Iris pigment epithelial cell (primary cell): ENCODE data around the gene SMAP2.

Experiments
- DNase-seq: peaks from one replicate; pipeline ENCODE4 v3.0.0-alpha.2; 2011; ENCODE audit warnings: low read depth

Gene SMAP2

GRCh38 chr1:40390857-40391256, 17.3 kb downstream of the SMAP2 start:
- no peak for DNase-seq

DNA sequence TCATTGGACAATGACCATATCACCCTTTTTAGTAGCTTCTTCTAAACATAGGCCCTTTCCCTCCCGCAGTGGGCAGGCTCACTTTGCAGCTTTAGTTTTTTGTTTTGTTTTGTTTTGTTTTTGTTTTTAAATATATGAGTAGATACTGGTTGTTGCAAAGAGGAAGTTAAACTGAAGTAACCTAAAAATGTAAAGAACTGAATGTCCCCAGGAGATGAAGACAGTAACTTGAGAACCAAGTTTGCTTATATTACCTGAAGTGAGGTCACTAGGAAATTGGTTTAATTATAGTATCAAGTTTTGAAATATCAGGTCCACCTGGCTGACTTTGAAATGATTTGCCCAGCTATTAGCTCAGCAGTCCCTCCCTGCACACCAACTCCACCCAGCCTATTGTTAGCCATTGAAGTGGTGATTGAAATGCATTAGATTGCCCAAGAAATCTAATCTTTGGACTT, 18.2 kb downstream of the SMAP2 start:
- DNase-seq, result no peak

DNA sequence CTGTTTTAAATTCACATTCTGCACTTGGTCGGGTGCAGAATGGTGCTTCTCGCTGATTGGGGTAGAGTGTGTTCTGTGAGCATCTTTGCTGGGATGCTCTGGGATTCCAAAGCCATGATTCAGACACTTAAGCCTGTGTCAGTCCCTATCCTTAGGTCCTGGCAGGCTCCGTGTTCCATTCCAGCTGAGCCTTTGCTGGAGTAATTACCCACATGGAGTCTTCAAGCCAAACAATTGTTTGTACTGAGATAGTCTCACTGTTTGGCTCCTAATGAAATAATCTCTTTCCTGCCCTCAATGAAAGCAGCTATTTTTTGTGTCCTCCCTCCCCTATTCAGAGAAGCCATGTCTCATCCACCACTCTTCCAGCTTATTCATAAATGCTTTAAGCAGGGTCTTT, 18.7 kb downstream of the SMAP2 start:
- peak; percentile 81 for DNase-seq

DNA sequence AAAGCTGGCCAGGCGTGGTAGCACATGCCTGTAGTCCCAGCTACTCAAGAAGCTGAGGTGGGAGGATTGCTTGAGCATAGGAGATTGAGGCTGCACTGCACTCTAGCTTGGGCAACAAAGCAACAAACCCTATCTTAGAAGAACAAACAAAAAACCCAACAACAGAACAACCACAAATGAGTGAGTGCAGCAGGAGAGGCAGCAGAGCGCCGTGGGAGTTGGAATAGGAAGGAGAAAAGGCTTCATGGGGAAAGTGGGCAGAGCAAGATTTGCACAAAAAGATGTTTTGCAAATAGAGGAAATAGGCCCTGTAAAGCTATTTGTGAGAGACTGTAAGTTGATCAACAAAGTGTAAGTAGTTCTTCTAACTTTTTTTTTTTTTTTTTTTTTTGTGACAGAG, 19.6 kb downstream of the SMAP2 start:
- no peak for DNase-seq

DNA sequence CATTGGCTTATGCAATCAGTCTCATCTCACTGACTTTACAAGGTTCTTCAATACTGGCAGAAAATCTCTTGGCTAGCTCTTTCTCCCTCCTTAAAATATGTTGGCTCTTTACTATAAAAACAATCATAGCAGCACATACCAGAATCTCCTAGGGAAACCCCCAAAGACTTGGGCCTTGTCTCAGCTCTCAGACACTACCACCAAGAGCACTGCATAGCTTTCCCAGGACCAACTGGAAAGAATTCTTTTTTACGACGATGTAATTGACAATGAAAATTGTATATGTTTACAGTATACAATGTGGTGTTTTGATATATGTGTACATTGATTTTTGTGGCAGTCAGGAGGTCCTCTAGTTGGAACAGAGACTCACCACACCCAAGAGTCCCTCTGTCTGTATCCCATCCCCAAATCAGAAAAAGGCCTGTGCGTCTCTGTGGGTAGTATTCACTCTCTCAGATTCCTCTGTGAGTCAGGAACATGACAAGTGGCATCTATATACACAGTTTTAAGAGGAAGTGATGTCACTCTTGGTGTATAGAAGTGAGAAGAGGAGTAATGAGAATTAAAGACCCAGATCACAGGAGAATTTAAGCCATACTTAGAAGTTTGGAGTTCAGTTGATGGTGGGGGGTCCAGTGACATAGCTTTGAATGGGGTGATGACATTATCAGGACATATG, 21.1 kb downstream of the SMAP2 start:
- DNase-seq, result peak; percentile 77

GRCh38 chr1:40395190-40396175, 22.0 kb downstream of the SMAP2 start:
- DNase-seq, result no peak

DNA sequence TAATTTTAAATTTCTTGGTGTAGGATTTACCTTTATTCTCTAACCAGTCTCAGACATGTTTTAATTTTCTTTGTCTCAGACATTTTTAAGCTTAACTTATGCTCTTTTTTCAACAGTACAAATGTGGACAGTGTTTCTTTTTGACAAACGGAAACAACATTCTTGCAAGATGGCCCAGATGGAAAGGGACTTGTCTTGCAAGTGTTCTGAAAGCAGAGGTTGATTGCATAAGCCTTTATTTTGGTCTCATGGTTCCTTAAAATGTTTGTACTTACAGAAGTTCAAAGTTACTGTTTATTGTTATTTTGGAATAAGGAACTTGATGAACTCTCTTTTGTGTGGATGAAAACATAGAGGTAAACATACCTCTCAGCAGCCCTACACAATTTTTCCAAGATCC, 22.9 kb downstream of the SMAP2 start:
- DNase-seq, result no peak

DNA sequence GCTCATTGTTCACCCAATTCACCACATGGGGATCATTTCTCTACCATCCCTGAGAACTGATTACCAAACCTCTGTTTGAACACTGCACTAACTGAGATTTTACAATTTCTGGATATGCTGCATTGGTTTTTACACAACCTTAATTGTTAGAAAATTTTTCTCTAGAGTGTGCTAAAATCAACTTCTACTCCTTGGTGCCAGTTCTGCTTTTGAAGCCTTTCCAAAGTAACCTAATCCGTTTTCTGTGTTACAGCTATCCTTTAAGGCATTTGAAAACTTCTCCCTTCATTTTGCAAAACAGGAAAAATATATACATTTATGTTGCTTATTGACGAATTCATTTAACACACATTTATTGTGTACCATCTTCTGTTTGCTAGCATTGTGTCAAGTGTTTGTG, 23.7 kb downstream of the SMAP2 start:
- no peak for DNase-seq

DNA sequence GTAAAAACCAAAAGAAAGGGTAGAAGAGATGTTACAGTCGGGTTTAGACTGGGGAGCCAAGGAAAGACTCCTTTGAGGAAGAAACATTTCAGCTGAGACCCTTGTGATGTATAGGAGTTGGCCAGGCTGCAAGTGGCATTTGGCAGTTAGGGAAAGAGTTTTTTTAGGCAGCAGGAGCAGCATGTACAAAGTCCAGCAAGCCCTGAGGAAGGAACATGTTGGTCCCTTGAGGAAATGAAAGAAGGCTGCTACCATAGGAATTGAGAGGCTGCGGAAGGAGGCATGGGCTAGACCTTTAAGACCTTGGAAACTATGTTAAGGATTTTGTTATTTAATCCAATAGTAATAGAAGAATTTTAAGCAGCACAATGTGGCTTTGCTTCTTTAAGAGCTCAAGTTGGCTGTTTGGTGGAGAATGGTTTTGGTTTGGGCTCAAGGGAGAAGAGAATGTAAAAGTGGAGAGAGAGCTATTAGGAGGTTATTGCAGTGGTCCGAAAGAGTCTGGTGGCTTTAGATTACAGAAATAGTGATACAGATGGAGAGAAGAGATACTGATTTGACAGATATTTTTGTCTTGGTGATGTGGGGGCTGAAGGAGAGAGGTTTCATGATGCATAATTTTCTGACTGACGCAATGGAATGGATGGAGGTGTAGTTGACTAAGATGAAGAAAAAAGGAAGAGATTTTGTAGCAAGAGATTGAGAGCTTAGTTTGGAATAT, 26.6 kb downstream of the SMAP2 start:
- DNase-seq, result no peak

DNA sequence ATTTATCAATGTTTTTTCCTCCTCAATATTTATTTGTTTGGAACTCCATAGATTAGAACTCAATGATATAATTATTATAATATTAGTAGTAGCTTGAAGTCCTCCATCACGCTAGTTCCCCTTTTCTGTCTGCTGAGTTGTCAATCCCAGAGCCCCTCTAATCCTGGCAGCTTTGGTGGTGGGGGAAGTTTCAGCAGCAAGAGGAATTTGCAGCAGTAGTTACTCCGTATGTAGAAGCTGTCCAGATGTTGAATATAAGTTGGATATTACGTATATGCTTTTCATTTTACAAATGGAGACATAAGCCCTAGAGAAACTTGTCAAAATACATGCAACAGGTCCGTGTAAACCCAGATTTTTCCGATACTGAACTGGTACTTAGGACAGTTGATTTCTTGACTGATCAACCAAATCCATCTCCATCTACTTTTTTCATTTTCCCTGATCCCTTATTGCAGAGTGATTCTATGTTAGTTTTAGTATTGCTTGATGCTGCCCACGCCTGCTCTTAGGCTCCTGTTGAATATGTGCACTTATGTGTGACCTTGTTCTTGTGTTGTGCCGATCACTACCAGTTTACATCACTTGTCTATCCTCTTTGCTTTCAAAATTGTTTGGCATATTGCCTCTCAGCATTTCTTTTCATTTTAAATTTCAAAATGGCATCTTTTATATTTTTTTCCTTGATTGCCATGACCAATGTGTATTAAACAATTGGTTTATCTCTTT, 28.1 kb downstream of the SMAP2 start:
- DNase-seq, result no peak

DNA sequence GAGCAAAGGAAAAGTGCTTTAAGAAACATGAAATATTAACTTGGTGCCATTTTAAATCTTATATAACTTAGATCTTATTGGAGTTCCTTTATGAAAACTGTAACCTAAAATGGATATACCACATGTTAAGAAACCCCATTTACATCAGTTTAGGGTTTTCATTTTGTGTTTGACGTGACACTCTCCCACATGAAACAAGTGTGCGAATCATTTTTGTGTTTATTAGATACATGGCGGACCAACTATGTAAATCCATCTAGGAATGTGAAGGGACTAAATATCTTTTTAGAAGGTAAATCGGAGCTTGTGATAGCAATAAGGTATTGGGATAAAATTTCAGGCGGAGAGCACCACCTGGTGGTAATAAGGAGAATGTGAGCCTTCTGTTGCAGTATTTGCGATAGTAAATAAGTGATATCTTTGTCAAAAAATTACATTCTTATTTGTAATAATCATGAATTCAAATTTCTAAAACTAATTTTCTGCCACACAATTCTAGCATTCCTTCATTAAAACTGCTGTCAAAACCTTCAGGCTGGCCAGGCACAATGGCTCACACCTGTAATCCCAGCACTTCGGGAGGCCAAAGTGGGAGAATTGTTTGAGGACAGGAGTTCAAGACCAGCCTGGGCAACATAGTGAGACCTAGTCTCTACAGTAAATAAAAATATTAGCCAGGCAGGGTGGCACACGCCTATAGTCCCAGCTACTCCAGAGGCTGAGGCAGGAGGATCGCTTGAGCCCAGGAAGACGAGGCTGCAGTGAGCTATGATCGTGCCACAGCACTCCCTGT, 31.3 kb downstream of the SMAP2 start:
- peak; percentile 77 for DNase-seq

- no peak for DNase-seq
These were observed 32.3 kb downstream of the SMAP2 start for GRCh38 chr1:40405812-40406211.

DNA sequence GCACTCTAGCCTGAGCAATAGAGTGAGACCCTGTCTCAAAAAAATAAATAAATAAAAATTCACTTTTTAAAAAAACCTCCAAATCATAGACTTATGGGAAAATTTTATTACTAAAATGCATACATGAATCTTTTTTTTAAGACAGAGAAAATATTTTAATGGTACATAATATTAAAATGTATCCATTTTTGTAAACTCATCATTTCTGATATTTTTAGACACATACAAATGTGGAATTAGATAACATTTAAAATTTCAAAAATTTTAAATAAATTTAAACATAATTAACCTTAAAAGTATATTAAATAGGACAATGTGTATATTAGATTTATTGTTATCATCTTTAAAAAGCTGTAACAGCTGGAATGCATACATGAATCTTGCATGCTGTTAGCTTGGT, 33.9 kb downstream of the SMAP2 start:
- DNase-seq, result no peak

DNA sequence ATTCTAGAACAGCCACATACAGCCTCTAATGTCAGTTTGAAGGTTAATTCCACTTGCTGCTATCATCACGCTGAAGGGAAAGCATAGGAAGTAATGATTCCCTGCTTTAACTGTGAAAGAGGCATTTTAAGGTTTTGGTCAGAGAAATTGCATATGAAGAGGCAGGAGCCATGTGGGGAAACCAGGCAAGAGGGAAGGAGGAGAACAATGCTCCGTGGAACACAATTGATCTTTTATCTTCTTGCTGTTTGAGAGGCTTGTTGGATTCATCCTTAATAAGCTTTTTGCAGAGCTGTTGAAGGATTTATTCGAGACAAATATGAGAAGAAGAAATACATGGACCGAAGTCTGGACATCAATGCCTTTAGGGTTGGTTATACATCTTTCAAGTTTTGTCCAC, 35.9 kb downstream of the SMAP2 start:
- DNase-seq, result no peak

- DNase-seq, result no peak
These were observed 37.8 kb downstream of the SMAP2 start for GRCh38 chr1:40411294-40411693.

- DNase-seq, result no peak
These were observed 38.3 kb downstream of the SMAP2 start for GRCh38 chr1:40411843-40412242.

GRCh38 chr1:40413527-40414252, 40.2 kb downstream of the SMAP2 start:
- DNase-seq, result no peak

DNA sequence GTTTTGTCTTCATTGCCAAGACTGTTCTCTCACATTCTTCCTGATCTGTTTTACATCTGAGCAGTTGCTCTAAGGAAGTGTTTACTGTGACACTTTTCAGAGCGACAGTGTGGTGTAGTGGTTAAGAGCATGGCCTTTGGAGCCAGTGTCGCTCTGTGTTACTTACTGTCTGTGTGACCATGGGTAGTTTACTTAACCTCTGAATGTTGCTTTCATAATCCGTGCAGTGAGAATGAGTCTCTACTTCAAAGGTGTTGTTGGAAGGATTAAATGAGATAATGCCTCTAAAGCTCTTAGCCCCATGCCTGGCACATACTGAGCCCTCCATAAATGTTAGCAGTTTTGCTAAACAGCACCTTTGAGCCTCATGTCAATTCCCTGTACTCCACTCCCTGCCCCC, 40.8 kb downstream of the SMAP2 start:
- DNase-seq, result no peak

DNA sequence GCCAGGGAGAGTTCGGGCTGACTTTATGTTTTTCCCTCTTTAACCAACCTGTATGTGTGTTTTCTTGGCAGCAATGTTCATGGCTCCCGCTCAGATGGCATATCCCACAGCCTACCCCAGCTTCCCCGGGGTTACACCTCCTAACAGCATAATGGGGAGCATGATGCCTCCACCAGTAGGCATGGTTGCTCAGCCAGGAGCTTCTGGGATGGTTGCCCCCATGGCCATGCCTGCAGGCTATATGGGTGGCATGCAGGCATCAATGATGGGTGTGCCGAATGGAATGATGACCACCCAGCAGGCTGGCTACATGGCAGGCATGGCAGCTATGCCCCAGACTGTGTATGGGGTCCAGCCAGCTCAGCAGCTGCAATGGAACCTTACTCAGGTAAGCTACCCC, 43.2 kb downstream of the SMAP2 start:
- DNase-seq, result no peak
